HG02970 (cell line): ENCODE data around the gene FMN1.

Source experiments
- ATAC-seq: cut with Tn5 transposase; IDR thresholded peaks from one replicate; pipeline ENCODE4 v1.9.1; 2021; ENCODE audit warnings: mild to moderate bottlenecking, moderate library complexity, moderate number of reproducible peaks; ENCODE audit not compliant: unreplicated experiment, low FRiP score

The FMN1 gene

GRCh38 chr15:32716216-32716914 lies 478.1 kb downstream of the FMN1 start:
- ATAC-seq: no peak
